GM18951 (cell line): Measurements from ENCODE around the gene ZMAT1.
"Not testable (repeated sequence)": the region's sequence is repeated elsewhere in the genome, so short reads cannot be mapped to it uniquely, and the experiment has no call there.

Experiments used
- POLR2A ChIP-seq: IDR thresholded peaks from 4 replicates; pipeline ENCODE4 v1.6.1; 2011; ENCODE audit warnings: mild to moderate bottlenecking; ENCODE audit not compliant: insufficient read length, insufficient read depth; ENCODE audit errors: extremely low read depth
- in situ Hi-C: fragments of 300-500 bp; cut with MboI; formaldehyde crosslinking; loops from one replicate; pipeline ENCODE4 v1.12.0; 2022; ENCODE audit warnings: low sequenced_read_pairs, mixed read lengths, inconsistent platforms; ENCODE audit not compliant: unreplicated experiment

ZMAT1 gene

GRCh38 chrX:101931488-101932248 lies at the start of gene ZMAT1:
Gene ZMAT1, minus strand, starts transcription at chrX:101932027. Its CDS starts 19 bp downstream, at chrX:101932008.
- TF ChIP-seq POLR2A = peak; percentile 76
- in situ Hi-C loops = no loop called here

- TF ChIP-seq POLR2A = no peak
- in situ Hi-C loops = no loop called here
Observed at GRCh38 chrX:101977106-101977505, 45.3 kb upstream of the ZMAT1 start.

GRCh38 chrX:101973066-101973465 lies 41.2 kb upstream of the ZMAT1 start:
- TF ChIP-seq POLR2A = no peak
- in situ Hi-C loops = no loop called here

- in situ Hi-C loops = not testable (repeated sequence)
Observed at GRCh38 chrX:101964923-101965539, 33.2 kb upstream of the ZMAT1 start.

- in situ Hi-C loops = no loop called here
- TF ChIP-seq POLR2A = no peak
Observed at GRCh38 chrX:101958139-101958538, 26.3 kb upstream of the ZMAT1 start.

DNA sequence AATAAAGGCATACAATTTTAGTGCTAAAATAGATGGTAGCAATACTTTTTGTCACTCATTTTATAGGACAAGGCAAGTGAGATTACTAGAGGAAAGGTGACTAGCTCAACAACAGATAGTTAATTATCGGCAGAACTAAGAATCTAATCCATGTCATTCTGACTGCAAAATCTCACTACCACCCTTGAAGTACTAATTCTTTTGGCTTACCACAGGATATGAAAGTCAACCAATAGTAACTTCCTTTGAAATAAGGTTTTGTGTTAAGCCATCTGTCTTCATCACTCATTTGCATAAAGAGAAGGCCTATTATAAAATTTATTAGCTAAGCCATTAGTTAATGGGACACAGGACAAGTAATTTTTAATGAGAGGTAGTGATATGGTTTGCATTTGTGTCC lies 25.3 kb upstream of the ZMAT1 start:
- in situ Hi-C loops = no loop called here
- TF ChIP-seq POLR2A = no peak

DNA sequence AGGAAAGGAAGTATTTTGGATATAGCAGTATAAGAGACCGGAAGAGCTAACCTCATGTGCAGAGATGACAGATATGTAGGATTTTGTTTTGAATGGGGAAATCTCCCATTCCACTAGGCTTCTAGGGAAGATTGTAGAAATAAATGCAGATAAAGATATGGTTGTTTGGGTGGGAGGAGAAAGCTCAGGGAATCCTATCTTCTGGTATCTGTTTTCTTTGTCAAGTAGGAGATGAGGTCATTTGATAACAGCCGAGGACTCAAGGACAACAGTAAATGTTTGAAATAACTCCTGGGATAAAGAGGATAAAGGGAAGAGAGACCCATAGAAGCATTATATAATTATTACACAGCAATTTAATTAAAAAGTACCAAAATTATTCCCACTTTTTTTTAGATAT lies 24.7 kb upstream of the ZMAT1 start:
- TF ChIP-seq POLR2A = no peak
- in situ Hi-C loops = no loop called here

DNA sequence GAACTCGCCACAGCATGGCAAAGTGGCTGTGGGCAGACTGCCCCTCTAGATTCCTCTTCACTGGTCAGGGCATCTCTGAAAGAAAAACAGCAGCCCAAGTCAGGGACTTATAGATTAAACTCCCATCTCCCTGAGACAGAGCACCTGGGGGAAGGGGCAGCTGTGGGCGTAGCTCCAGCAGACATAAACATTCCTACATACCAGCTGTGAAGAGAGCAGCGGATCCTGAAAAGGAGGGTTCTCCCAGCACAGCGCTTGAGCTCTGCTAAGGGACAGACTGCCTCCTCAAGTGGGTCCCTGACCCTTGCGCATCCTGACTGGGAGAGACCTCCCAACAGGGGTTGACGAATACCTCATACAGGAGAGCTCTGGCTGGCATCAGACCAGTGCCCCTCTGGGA lies 18.8 kb upstream of the ZMAT1 start:
- in situ Hi-C loops = no loop called here
- TF ChIP-seq POLR2A = no peak

GRCh38 chrX:101932249-101932570 lies 383 bp upstream of the ZMAT1 start:
- no peak for TF ChIP-seq POLR2A
- in situ Hi-C loops = no loop called here

DNA sequence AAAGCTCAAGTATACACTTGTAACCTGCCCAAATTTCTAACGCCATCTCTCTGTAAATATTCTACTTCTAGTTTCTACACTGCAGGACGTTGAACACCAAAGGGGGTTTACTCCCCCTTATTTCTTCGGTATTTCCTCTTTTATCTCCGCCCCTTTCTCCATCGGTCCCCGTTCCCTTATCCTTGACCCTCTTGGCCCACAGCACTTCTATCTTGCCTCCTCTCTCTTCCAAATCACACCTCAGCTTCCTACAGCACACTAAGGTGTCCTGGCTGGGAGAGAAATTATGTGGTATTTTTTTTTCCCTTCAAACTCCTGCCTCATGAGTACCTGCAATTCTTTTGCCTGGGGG lies 715 bp downstream of the ZMAT1 start:
- in situ Hi-C loops = no loop called here
- TF ChIP-seq POLR2A = no peak

- TF ChIP-seq POLR2A = no peak
- in situ Hi-C loops = no loop called here
Observed at GRCh38 chrX:101925733-101926132, 6.1 kb downstream of the ZMAT1 start.

- in situ Hi-C loops = no loop called here
- TF ChIP-seq POLR2A = no peak
Observed at GRCh38 chrX:101918751-101919150, 13.1 kb downstream of the ZMAT1 start.

- no peak for TF ChIP-seq POLR2A
- in situ Hi-C loops = no loop called here
Observed at GRCh38 chrX:101906136-101906796, 25.6 kb downstream of the ZMAT1 start.

- no peak for TF ChIP-seq POLR2A
- in situ Hi-C loops = no loop called here
Observed at GRCh38 chrX:101904996-101905395, 26.8 kb downstream of the ZMAT1 start.
